Activated CD4-positive, CD25-positive, alpha-beta regulatory T cell (primary cell): ENCODE data around the gene CDK3.
A peak's percentile ranks its signal among the peaks of the same experiment; 100 is the strongest.

Experiments
- DNase-seq, 4 experiments: peaks; one replicate each; lab custom pipeline; 2025; lab: John Stamatoyannopoulos, UW

CDK3 gene

GRCh38 chr17:76014100-76014924, 13.7 kb downstream of the CDK3 start:
- peak; percentile 57 to 66 (median 62) for DNase-seq

- no peak for DNase-seq
Observed at GRCh38 chr17:76014925-76015261, 14.2 kb downstream of the CDK3 start.

GRCh38 chr17:76017481-76018339, 17.1 kb downstream of the CDK3 start:
- no peak for DNase-seq

- DNase-seq, result no peak
Observed at GRCh38 chr17:76018340-76018680, 17.7 kb downstream of the CDK3 start.

DNA sequence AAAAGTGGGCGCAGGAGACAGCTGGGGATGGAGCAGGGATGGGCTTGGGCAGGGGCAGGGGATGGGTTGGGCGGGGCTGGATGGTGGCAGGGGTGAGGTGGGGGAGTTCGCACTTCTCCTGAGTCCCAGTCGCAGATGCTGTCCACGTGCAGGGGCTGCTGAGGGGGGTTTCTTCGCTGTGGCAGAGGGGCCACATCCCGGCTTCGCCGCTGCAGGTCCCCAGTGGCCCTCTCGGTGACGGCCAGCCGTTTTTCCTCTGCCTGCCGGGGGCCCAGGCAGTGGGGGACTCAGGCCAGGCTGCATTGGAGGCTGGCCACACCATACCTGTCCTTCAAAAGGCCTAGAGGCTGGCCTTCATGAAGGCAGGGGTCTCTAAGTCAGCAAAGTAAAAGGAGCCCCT, 18.1 kb downstream of the CDK3 start:
- DNase-seq, result no peak

GRCh38 chr17:76019833-76020467, 19.3 kb downstream of the CDK3 start:
- DNase-seq, result no peak

GRCh38 chr17:76022285-76022684, 21.6 kb downstream of the CDK3 start:
- DNase-seq, result no peak

- DNase-seq, result no peak
Observed at GRCh38 chr17:76022973-76023899, 22.6 kb downstream of the CDK3 start.

DNA sequence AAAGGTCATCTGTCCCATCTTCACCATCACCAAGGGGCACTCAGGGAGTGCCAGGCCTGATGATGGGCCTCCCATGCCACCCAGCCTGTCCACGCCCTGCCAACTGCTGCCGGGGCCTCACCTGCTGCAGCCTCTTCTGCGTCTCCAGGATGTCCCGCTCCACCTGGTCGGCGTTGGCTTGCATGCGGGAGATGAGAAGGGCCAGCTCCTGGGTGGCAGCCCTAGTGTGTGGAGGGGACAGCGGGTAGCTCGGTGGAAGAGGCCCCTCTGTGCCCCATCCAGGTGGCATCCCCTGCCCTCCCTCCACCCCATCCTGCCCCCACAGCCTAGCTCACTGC, 23.2 kb downstream of the CDK3 start:
- DNase-seq, result no peak

- DNase-seq, result no peak
Observed at GRCh38 chr17:76024353-76024752, 23.7 kb downstream of the CDK3 start.

- no peak for DNase-seq
Observed at GRCh38 chr17:76025294-76025693, 24.6 kb downstream of the CDK3 start.

GRCh38 chr17:76026714-76027158, 26.1 kb downstream of the CDK3 start:
- no peak for DNase-seq

- DNase-seq, result no peak
Observed at GRCh38 chr17:76027159-76027839, 26.6 kb downstream of the CDK3 start, which contains the start of gene EVPL. Gene EVPL (minus strand): TSS chr17:76027306. CDS start chr17:76027198, 108 bp downstream.

DNA sequence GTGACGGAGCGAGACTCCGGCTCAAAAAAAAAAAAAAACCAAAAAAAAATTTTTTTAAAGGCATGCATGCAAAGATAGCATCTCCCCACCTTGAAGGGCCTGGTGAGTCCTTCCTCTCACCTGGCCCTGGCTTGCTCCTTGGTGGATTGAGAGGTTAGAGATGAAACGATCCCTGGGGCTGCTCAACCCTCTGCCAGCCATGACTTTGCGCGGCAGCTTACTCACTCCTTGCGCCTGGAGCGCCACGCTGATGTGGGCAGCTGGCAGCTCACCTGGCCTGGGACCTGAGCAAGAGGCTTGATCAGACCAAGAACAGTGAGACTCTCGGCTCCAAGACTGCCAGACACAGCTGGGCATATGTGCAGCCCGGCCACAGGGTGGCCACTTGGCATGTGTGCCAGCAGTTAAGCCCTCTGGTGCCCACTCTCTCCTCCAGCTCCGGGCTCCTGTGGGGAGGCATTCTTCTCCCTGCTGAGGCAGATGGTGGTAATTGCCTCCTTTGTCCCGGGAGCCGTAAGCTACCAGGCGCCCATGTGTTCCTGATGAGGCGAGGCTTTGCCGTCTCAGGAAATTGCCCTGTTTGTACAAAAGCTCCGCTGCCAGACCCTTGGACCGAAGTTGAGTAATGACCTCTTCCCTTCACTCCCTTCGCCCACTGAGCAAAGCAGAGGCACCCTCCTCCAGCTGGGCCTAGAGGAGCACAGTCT, 31.6 kb downstream of the CDK3 start:
- DNase-seq, result no peak

DNA sequence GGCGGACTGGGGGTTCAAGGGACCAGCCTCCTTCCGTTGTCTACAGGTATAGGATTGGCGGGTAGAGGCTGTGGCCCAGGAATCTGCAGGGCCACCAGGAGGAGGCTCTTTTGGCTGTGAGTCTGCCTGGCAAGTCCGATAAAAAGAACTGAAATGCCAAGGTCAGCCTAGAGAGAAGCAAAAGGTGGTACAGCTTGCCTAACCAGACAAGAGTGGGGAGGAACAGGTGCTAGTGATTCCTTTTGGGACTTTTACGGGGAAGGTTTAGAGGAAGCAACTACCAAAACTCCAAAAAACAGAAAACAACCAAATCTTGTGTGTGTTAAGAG, 32.1 kb downstream of the CDK3 start:
- DNase-seq, result no peak

GRCh38 chr17:76033139-76033538, 32.5 kb downstream of the CDK3 start:
- DNase-seq, result no peak

DNA sequence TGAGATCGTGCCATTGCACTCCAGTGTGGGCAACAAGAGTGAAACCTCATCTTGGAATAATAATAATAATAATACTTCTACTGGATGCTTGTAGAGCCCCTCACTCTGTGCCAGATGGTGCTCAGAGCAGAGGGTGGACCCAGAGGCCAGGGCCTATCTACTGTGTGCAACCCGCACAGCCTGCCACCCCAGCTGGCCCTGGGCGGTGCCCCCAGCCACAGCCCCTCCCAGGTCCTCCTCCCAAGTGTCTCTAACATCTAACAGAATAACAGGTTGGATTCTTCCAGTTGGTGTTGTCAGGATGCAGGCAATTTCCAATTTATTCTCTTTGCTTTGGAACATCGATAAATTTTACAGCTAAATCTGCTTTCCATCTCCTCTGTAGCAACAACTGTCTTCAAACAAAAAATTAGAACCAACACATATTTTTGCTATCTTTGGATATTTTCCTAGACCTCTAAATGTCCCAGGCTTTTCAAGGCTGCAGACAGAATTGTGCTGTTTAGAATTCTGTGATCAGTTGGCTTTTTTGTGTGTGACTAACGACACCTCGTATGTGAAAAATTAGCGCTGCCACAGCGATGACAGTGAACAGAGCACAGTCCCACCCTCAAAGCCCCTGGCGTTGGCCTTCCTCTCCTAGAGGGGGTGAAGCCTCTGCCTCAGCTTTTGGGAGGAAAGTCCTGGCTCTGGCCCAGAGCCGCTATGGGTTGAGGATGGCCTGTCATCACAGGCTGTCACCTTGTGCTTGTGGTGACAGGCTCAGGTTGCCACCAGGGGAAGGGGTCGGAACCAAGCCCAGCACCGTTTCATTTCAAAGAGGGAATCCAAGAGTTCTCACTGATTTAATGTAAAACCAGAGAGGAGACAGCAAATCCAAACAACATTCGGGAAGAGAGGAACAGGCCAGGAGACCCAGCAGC, 34.0 kb downstream of the CDK3 start:
- DNase-seq, result no peak

GRCh38 chr17:76036497-76037261, 36.0 kb downstream of the CDK3 start:
- DNase-seq, result no peak

DNA sequence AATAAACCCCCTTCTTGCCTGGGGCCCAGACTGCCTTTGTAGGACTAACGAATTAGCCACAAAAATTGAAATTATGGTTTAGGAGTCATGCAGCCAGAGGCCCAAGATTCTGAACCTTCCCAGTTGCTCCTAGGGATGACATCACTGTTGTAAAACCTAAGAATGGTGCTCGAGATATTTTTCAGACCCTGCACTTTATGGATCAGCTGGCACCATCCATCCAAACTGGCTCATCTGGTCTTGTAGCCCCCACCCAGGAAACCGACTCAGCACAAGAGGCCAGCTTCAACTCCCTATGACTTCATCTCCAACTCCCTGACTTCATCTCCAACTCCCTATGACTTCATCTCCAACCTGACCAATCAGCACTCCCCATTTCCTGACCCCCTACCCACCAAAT, 37.4 kb downstream of the CDK3 start:
- DNase-seq, result no peak
